PFSK-1 (cell line): Measurements from ENCODE around the gene PTPRQ.

Source experiments
- FOXP2 ChIP-seq: optimal IDR thresholded peaks from 2 replicates; pipeline ENCODE3; 2011; ENCODE audit warnings: borderline replicate concordance, control low read depth, inconsistent platforms; ENCODE audit not compliant: insufficient read depth; ENCODE audit errors: extremely low read length, extremely low read depth
- POLR2AphosphoS5 ChIP-seq: IDR thresholded peaks from 2 replicates; pipeline ENCODE4 v1.6.1; 2012; ENCODE audit warnings: low read depth, mild to moderate bottlenecking, control low read depth, low read length, moderate library complexity

GRCh38 chr12:80456513-80456912 lies 12.5 kb downstream of the PTPRQ start:
- TF ChIP-seq POLR2AphosphoS5 (no peak), FOXP2 (no peak)
